LNCAP (cell line): ENCODE results near the gene ELMOD1.

Experiments used
- TF ChIP-seq, protein P1 (sequence below): fragments of 450-650 bp; IDR thresholded peaks from 2 replicates; pipeline ENCODE4 v1.5.1; 2017; ENCODE audit warnings: mild to moderate bottlenecking

ELMOD1 gene

GRCh38 chr11:107697291-107697690 lies 106.3 kb downstream of the ELMOD1 start:
- TF ChIP-seq, protein P1, sequence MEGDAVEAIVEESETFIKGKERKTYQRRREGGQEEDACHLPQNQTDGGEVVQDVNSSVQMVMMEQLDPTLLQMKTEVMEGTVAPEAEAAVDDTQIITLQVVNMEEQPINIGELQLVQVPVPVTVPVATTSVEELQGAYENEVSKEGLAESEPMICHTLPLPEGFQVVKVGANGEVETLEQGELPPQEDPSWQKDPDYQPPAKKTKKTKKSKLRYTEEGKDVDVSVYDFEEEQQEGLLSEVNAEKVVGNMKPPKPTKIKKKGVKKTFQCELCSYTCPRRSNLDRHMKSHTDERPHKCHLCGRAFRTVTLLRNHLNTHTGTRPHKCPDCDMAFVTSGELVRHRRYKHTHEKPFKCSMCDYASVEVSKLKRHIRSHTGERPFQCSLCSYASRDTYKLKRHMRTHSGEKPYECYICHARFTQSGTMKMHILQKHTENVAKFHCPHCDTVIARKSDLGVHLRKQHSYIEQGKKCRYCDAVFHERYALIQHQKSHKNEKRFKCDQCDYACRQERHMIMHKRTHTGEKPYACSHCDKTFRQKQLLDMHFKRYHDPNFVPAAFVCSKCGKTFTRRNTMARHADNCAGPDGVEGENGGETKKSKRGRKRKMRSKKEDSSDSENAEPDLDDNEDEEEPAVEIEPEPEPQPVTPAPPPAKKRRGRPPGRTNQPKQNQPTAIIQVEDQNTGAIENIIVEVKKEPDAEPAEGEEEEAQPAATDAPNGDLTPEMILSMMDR = no peak

DNA sequence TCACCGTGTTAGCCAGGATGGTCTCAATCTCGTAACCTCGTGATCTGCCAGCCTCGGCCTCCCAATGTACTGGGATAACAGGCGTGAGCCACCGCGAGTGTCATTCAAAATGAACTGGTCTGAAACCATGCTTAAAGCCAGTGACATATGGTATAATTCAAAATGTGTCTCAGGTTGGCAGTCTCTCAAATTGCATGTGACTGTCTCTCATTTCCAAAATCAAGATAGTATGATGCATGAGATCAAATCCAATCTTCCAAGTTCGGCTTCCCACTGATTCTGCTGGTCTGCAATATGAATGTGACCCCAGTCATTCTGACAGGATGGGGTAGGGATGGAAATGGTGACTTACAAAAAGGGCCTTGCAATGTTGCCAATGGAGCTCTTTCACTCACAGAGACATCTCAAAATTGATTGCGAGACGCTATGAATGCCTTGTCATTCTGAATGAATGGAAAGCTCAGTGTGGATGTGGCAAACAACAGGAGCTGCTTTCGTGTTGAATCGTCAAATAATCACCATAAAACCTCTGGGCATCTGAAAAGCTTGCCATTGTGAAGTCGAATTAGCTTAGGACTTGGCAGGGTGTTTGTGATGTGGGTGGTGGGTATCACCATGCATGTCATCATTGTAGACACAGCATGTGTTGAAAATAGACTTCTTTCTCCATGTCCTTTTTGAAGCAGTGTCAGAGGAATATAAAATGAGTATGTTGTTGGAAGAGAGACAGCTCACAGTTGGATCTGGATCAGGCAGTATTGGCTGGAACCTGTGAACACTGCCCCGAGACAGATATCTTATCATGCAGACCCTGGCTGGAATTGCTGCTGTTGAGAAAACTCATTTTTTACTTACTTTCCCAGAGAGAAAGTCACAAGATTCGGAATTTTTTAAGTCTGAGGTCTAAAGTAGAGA lies 108.7 kb downstream of the ELMOD1 start:
- TF ChIP-seq, protein P1 = no peak

DNA sequence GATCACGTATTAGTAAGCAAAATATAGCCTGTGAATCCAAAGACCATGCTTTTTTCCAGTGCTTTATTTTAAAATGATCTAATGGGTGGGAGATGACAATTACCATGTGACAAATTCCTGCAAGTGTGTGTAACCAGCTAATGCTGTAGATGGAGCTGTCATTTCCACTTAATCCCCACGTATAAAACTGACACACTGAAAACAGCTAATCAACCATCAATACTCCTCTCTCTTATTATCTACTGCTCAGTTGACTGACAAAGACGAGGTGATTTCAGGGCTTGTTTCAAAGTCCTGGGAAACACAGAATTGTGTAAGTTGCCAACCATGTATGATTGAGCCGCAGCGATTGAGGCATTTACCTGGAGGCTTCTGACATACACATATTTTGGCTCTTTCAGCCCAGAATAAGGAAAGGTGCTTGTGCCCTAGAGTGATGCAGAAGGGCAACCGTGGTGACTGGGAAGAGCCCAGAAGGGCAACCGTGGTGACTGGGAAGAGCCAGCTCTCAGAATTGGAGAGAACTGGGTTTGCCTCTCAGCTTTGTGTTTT lies 111.2 kb downstream of the ELMOD1 start:
- TF ChIP-seq, protein P1 = no peak

GRCh38 chr11:107702723-107703122 lies 111.8 kb downstream of the ELMOD1 start:
- TF ChIP-seq, protein P1 = no peak

- TF ChIP-seq, protein P1 = no peak
Measured at GRCh38 chr11:107704451-107704850, 113.5 kb downstream of the ELMOD1 start.

DNA sequence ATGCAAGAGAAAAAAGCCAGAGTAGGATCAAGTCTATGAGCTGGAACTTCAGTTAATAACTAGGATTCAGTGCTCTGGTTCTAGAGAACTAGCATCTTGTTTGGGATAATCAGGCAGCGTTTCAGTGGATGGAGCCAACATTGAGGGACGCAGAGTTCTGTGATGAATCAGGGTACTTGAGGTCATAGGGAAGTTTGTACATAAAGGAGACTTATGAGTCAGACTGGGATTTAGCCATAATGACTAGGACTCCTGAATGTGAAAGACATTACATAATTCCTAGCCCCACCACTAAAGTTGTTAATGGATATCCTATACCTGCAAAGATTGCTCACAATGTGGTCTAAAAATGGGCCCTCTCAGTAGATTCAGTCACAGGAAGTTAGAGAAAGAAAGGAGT lies 114.1 kb downstream of the ELMOD1 start:
- TF ChIP-seq, protein P1 = no peak

DNA sequence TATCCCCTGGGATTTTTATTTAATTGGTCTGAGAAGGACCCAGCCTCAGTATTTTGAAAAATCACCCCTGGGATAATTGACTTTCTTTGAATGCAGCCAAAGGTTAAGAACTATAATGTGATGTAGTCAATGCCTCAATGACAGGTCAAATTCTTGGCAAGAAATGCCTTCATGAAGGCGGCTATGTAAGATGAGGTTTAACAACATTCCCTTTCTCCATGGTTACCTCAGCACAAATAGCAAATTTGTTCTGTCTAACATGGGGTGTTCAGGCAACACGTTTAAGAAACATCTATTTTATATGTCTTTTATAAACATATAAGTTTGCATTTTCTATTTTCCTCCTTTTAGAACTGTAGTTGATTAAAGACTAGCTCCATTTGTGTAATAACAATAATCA lies 115.6 kb downstream of the ELMOD1 start:
- TF ChIP-seq, protein P1 = no peak
